ENCODE measurements around the gene CACYBP.

Gene CACYBP

DNA sequence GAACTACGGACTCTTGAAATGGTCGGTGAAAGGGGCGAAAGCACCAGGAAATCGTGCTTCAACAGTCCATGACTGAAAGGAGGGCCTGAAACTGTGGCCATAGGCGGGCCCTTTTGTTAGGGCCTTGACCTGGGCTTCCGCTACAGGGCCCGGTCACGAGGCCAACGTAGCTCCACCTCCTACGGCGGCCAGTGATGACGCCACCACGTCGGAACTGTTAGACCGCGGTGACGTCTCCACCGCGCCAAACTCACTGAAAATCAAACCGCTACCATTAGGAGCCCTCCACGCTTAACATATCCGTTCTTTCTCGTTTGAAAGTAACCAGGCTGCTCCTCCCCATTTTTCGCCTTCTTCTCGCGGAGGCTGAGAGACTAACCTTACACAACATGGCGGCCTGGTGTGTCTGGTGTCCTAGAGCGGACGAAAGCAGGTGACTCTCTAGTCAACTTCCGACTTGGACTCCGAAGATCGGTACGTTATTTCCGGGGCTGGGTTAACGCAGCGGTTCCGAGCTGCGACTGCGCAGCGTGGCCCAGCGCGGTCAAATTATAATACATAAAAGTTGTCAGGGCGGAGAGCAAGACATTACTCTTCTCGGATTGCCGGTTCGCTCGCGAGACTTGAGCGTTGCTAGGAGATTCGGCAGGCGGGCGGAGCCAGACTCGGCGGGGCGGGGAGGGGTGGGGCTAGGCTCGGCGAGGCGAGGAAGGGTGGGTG lies 371 bp upstream of the CACYBP start:
- peak overlapping the region; percentile 97 for H3K27ac ChIP-seq
- no peaks in the 10 kb centered on the region for H3K9me3 ChIP-seq
- H3K36me3 ChIP-seq, result no peaks in the 10 kb centered on the region
- TF ChIP-seq, protein P1, sequence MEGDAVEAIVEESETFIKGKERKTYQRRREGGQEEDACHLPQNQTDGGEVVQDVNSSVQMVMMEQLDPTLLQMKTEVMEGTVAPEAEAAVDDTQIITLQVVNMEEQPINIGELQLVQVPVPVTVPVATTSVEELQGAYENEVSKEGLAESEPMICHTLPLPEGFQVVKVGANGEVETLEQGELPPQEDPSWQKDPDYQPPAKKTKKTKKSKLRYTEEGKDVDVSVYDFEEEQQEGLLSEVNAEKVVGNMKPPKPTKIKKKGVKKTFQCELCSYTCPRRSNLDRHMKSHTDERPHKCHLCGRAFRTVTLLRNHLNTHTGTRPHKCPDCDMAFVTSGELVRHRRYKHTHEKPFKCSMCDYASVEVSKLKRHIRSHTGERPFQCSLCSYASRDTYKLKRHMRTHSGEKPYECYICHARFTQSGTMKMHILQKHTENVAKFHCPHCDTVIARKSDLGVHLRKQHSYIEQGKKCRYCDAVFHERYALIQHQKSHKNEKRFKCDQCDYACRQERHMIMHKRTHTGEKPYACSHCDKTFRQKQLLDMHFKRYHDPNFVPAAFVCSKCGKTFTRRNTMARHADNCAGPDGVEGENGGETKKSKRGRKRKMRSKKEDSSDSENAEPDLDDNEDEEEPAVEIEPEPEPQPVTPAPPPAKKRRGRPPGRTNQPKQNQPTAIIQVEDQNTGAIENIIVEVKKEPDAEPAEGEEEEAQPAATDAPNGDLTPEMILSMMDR (IDR thresholded peaks at IDR 0.05), result no peak
- H3K27me3 ChIP-seq, result no peaks in the 10 kb centered on the region
- H3K4me1 ChIP-seq (ENCODE audit: control insufficient read depth in 1 of 2, insufficient read depth in 1 of 2, low read depth in 1 of 2, low read length in 1 of 2), result peaks cover 20 to 22% of the 10 kb centered on the region in 2 experiments
- H3K4me3 ChIP-seq (ENCODE audit: low read depth in 1 of 2, low read length in 1 of 2), result peak overlapping the region; percentile 79

DNA sequence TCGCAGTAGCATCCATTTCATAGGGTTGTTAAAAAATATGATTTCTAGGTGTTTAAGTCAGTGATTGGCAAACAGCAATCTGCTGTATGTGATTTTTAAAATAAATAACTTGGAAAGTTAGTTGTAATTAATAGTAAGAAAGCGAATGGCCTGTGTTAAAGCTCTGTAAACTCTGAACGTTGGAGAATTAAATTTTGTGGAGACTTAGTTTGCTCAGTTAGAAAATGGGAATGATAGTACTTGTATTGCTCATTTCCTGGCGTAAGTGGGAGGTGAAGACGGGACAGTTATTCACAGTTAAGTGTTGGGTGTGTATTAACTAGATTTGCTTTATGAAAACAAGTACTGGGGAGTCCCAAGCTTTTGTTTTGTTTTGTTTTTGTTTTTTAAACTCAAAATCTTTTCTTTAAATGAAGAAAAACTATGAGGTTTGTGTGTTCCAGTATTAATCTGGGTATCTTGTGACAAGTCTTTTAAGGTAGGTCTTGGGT lies 995 bp downstream of the CACYBP start:
- Histone ChIP-seq H3K9me3 (no peaks in the 10 kb centered on the region), H3K27me3 (no peaks in the 10 kb centered on the region), H3K4me1 (ENCODE audit: control insufficient read depth in 1 of 2, insufficient read depth in 1 of 2, low read depth in 1 of 2, low read length in 1 of 2) (peaks cover 20 to 22% of the 10 kb centered on the region in 2 experiments), H3K4me3 (ENCODE audit: low read depth in 1 of 2, low read length in 1 of 2) (peak overlapping the region; percentile 79), H3K36me3 (peaks cover 8% of the 10 kb centered on the region), H3K27ac (peak overlapping the region; percentile 97)
- TF ChIP-seq, protein P1 (IDR thresholded peaks at IDR 0.05), result no peak

DNA sequence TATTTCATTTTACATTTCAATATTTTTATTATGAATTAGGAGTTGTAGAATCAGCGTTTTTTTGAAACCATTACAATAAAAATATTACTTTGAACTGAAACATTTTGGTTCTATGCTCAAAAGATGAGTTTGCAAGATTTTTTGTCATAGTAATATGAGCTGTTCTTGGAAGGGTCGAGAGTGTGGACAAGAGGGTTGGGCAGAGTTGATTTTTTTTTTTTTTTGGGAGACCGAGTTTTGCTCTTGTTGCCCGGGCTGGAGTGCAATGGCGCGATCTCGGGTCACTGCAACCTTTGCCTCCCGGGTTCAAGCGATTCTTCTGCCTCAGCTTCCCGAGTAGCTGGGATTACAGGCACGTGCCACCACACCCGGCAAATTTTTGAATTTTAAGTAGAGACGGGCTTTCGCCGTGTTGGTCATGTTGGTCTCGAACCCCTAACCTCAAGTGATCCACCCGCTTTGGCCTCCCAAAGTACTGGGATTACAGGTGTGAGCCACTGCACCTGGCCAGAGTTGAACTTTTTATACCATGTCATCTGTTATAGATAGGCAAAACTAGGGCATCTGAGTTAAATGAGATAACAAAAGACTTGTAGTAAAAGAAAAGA lies 3.3 kb downstream of the CACYBP start:
- H3K36me3 ChIP-seq, result peaks cover 23% of the 10 kb centered on the region
- TF ChIP-seq, protein P1 (IDR thresholded peaks at IDR 0.05), result no peak
- no peak overlapping the region for H3K4me3 ChIP-seq (ENCODE audit: low read depth in 1 of 2, low read length in 1 of 2)
- H3K27me3 ChIP-seq, result no peaks in the 10 kb centered on the region
- peaks cover 20 to 22% of the 10 kb centered on the region in 2 experiments for H3K4me1 ChIP-seq (ENCODE audit: control insufficient read depth in 1 of 2, insufficient read depth in 1 of 2, low read depth in 1 of 2, low read length in 1 of 2)
- H3K9me3 ChIP-seq, result no peaks in the 10 kb centered on the region
- H3K27ac ChIP-seq, result no peak overlapping the region

DNA sequence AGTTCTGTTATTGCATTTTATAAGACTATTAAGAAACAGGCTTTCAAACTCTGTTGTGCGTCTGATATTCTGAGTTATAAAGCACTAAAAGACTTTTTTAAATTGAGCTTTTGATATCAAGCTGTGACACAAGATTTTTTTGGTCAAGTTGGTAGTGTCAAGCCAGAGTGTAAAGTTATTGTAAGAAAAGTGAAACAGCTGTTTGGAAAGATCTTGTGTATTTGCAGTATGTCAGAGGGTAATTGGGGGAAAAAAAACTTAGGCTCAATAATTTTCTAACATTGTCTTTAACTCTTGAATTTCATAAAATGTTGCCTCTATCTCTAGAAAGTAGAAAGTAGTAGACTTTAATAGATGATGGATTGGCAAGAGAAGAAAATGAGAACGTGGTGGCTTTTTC lies 3.8 kb downstream of the CACYBP start:
- Histone ChIP-seq H3K4me1 (ENCODE audit: control insufficient read depth in 1 of 2, insufficient read depth in 1 of 2, low read depth in 1 of 2, low read length in 1 of 2) (peaks cover 20 to 22% of the 10 kb centered on the region in 2 experiments), H3K4me3 (ENCODE audit: low read depth in 1 of 2, low read length in 1 of 2) (no peak overlapping the region), H3K27ac (no peak overlapping the region), H3K36me3 (peaks cover 28% of the 10 kb centered on the region), H3K27me3 (no peaks in the 10 kb centered on the region), H3K9me3 (no peaks in the 10 kb centered on the region)
- TF ChIP-seq, protein P1 (IDR thresholded peaks at IDR 0.05), result no peak

DNA sequence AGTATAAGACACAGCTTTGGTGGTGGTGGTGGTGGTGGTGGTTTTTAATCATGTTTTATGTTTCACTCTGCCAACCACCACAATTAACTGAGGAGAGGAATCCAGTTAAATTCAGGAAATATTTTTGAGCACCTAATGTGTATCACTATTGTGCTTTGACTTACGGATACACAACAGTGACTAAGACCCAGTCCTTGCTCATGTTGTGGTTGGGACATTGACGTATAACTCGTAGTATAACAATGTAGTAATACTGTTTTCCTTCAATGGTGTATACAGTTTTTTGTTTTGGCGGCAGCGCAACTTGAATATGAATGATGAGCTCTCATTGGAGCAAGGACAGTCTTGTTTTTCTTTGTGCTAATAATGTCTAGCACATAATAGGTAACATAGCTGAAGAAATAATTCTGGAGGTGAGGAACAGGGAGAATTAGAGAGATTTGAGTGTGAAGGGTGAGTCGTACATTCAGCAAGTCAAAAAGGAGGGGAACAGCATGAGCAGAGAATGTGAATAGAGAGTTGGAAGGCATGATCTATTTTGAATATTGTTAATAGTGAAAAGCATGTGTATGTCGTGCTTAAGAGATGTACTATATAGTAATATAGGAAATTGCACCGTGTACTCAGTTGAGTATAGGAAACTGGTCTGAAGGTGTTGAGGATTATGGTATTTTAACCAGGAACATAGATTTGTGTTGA lies 5.5 kb downstream of the CACYBP start:
- Histone ChIP-seq H3K4me3 (ENCODE audit: low read depth in 1 of 2, low read length in 1 of 2) (no peak overlapping the region), H3K27me3 (no peaks in the 10 kb centered on the region), H3K9me3 (no peaks in the 10 kb centered on the region), H3K36me3 (peaks cover 45% of the 10 kb centered on the region), H3K4me1 (ENCODE audit: control insufficient read depth in 1 of 2, insufficient read depth in 1 of 2, low read depth in 1 of 2, low read length in 1 of 2) (peaks cover 14 to 17% of the 10 kb centered on the region in 2 experiments), H3K27ac (no peak overlapping the region)
- TF ChIP-seq, protein P1 (IDR thresholded peaks at IDR 0.05), result no peak
